Suprapubic skin (tissue), 3 donors: Measurements from ENCODE around the gene NBPF1.

Experiments
- CTCF ChIP-seq, 2 donors: fragments of 200-600 bp in 1 of 2; fragments of 450-650 bp in 1 of 2; sonication (generic) in 1 of 2; IDR thresholded peaks; one replicate each; pipeline ENCODE4 v1.5.1; 2016 to 2019; ENCODE audit warnings: antibody characterized with exemption in 2 of 2, mild to moderate bottlenecking in 1 of 2, moderate library complexity in 1 of 2
- POLR2A ChIP-seq, 2 donors: fragments of 450-650 bp; IDR thresholded peaks; one replicate each; pipeline ENCODE4 v1.6.1; 2017; ENCODE audit warnings: antibody characterized with exemption in 2 of 2, mild to moderate bottlenecking in 2 of 2, moderate library complexity in 2 of 2

- TF ChIP-seq POLR2A (IDR thresholded peaks at IDR 0.05) (no peak), CTCF (IDR thresholded peaks at IDR 0.05) (no peak)
These were observed 8.2 kb downstream of the NBPF1 start for GRCh38 chr1:16605213-16605525.
